ENCODE measurements around the gene DDX20. TPM values are rescaled to one million over a fixed set of nuclear protein-coding genes. Genes with fewer than 3 reads are reported as not detected.

The DDX20 gene
- total RNA-seq, 4 donors from 2014 or later = 22.2 to 32.9 (median 29.2) TPM

DNA sequence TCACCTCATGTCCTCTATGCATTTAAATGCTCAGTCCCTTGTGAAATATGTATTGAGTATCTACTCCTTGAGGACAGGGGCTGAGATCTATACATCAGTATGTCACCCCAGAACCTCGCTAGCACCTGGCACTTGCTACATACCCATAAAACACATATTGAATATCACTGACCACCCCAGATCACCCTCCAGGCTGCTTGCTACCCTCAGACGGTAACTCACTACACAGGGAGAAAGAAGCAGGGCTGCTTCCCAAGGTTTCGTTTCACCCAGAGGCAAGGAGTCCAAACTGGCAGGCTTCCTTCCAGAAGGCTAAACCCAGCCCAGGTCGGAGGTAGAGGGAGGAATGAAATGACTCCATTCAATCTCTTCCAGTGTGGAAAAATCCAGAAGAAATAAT lies 25.0 kb upstream of the DDX20 start:
- Histone ChIP-seq H3K9me3 (no peaks in the 10 kb centered on the region), H3K27ac (peak overlapping the region; percentile 70 to 85 (median 77)), H3K4me1 (peaks cover 86 to 95% of the 10 kb centered on the region in 2 donors), H3K27me3 (no peaks in the 10 kb centered on the region), H3K36me3 (no peaks in the 10 kb centered on the region), H3K4me3 (no peak overlapping the region)
- DNase-seq (no peak), ATAC-seq (no peak)
- intact Hi-C loops (cut with DNase I; ENCODE audit: low total_unique reads) (no loop called here), in situ Hi-C loops (cut with MboI; ENCODE audit: low sequenced_read_pairs in 4 of 4) (no loop called here)
- TF ChIP-seq, protein P1, sequence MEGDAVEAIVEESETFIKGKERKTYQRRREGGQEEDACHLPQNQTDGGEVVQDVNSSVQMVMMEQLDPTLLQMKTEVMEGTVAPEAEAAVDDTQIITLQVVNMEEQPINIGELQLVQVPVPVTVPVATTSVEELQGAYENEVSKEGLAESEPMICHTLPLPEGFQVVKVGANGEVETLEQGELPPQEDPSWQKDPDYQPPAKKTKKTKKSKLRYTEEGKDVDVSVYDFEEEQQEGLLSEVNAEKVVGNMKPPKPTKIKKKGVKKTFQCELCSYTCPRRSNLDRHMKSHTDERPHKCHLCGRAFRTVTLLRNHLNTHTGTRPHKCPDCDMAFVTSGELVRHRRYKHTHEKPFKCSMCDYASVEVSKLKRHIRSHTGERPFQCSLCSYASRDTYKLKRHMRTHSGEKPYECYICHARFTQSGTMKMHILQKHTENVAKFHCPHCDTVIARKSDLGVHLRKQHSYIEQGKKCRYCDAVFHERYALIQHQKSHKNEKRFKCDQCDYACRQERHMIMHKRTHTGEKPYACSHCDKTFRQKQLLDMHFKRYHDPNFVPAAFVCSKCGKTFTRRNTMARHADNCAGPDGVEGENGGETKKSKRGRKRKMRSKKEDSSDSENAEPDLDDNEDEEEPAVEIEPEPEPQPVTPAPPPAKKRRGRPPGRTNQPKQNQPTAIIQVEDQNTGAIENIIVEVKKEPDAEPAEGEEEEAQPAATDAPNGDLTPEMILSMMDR (IDR thresholded peaks at IDR 0.05 in 4 of 5, conservative IDR thresholded peaks at IDR 0.05 in 1 of 5) = no peak
- no peak for TF ChIP-seq POLR2A (IDR thresholded peaks at IDR 0.05)

- H3K27ac ChIP-seq = peak overlapping the region in 2 of 4 donors; percentile 81 to 85
- peaks cover 89 to 95% of the 10 kb centered on the region in 2 donors for H3K4me1 ChIP-seq
- TF ChIP-seq POLR2A (IDR thresholded peaks at IDR 0.05) = no peak
- TF ChIP-seq, protein P1 (IDR thresholded peaks at IDR 0.05 in 4 of 5, conservative IDR thresholded peaks at IDR 0.05 in 1 of 5) = no peak
- no peaks in the 10 kb centered on the region for H3K27me3 ChIP-seq
- no peak overlapping the region for H3K4me3 ChIP-seq
- intact Hi-C loops (cut with DNase I; ENCODE audit: low total_unique reads) (no loop called here), in situ Hi-C loops (cut with MboI; ENCODE audit: low sequenced_read_pairs in 4 of 4) (no loop called here)
- H3K36me3 ChIP-seq = no peaks in the 10 kb centered on the region
- H3K9me3 ChIP-seq = no peaks in the 10 kb centered on the region
- ATAC-seq = no peak
- DNase-seq = no peak
Observed at GRCh38 chr1:111731956-111732355, 23.7 kb upstream of the DDX20 start.

GRCh38 chr1:111732718-111733117 lies 23.0 kb upstream of the DDX20 start:
- Histone ChIP-seq H3K4me3 (no peak overlapping the region), H3K9me3 (no peaks in the 10 kb centered on the region), H3K27me3 (no peaks in the 10 kb centered on the region), H3K4me1 (peaks cover 91 to 95% of the 10 kb centered on the region in 2 donors), H3K36me3 (no peaks in the 10 kb centered on the region), H3K27ac (peak overlapping the region; percentile 60 to 85 (median 68))
- intact Hi-C loops (cut with DNase I; ENCODE audit: low total_unique reads) = no loop called here
- no peak for TF ChIP-seq POLR2A (IDR thresholded peaks at IDR 0.05)
- TF ChIP-seq, protein P1 (IDR thresholded peaks at IDR 0.05 in 4 of 5, conservative IDR thresholded peaks at IDR 0.05 in 1 of 5) = no peak
- in situ Hi-C loops (cut with MboI; ENCODE audit: low sequenced_read_pairs in 4 of 4) = no loop called here
- DNase-seq (no peak), ATAC-seq (no peak)

DNA sequence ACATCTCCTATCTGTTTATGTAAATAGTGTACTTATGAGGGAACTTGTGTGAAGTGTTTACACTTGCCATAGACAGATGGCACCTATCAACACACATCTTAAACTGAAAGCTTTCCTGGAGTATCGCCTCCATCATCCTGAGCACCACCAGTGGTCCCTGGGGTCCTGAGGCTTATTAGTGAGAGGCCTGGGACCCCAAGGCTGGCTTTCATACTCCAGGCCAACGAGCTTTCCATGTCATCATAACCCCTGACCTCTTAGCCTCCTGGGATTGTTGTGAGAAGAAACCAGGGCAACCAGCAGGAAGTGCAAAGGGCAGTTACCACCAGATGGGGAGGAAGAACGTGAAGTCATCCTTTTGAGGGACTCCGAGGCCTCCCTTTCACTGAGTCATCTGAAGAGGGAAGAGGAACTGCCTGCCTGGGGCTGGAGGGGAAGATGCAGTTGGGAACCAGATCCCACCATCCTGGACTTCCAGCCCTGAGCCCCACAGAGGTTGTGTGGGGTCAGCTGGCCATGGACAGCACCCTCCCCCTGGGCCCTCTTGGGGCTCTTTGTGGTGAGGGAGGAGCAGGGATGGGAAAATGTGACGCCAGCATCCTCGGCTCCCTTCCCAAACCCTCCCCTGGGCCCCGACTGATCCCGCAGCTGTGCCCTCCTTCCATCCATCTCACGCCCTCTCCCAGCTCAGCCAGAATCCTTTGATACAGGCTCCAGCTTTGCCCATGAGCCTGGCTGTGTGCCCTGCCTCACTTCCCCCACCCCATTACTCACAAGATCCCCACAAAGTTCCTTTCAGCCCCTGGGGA lies 22.3 kb upstream of the DDX20 start:
- Histone ChIP-seq H3K4me3 (no peak overlapping the region), H3K27me3 (no peaks in the 10 kb centered on the region), H3K27ac (peak overlapping the region; percentile 60 to 85 (median 68)), H3K9me3 (no peaks in the 10 kb centered on the region), H3K36me3 (no peaks in the 10 kb centered on the region), H3K4me1 (peaks cover 92% of the 10 kb centered on the region in 2 donors)
- intact Hi-C loops (cut with DNase I; ENCODE audit: low total_unique reads) (no loop called here), in situ Hi-C loops (cut with MboI; ENCODE audit: low sequenced_read_pairs in 4 of 4) (no loop called here)
- ATAC-seq (peak in 1 of 2 donors; percentile 6), DNase-seq (peak; percentile 36 to 67)
- TF ChIP-seq, protein P1 (IDR thresholded peaks at IDR 0.05 in 4 of 5, conservative IDR thresholded peaks at IDR 0.05 in 1 of 5) = no peak
- no peak for TF ChIP-seq POLR2A (IDR thresholded peaks at IDR 0.05)
